ENCODE data around the gene TEX26.

Gene TEX26

DNA sequence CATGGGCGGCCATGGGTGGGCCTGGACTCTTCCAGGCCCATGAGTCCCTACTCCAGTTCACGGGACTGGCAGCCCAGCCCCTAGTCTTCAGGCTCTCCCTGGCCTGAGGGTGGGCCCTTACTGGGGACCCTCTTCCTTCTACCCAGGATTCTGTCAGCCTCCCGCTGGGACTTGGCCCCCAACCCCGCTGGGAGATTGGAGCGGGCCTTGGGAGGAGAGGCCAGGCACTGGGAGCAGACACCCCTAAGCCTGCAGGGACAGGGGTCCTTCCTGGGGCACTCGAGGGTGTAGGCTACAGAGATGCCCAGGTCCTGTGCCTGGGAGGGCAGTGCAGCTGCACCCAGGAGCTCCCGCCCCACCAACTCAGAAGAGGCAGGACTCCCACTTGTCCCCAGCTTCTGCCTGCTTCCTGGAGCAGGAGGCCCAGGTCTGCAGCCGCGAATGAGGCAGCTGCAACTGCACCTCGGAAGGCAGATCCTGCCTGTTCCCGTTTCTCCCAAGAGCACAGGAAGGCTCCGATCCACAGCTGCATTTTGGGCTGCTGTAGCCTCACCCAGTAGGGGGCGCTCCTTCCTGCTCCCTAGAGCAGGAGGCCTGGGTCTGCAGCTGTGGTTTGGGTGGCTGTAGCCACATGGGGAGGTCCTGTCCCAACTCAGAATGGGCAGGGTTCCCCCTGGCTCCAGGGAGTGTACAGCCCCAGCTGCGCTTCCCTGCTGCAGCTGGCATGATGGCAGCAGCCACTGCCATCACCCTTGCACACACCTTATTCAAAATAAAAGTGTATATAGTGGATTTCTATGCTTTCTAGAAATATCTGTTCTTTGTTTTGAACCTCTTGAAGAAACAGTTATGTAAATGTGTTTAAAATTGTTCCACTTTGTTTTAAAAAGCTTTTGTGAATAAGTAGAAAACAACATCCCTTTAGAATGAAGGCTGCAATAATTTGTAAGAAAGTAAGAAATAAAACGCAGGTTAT, 46.8 kb downstream of the TEX26 start:
- DNase-seq, result peak; percentile 42

DNA sequence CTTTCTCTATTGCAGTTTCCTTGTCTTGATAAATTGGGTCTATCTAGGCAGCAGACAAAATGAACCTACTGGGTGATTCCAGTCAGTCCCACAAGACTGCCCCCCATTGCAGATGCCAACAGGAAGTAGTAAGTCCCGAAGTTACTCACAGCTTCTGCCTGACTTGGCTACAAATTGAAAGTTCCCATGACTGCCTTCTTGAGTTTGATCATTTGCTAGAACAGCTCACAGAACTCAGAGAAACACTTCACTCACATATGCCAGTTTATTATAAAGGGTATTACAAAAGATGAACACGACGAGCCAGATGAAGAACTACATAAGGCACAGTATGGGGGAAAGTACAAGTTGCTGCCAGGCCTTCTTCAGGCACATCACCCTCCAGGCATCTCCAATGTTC, 50.0 kb downstream of the TEX26 start:
- DNase-seq, result no peak

DNA sequence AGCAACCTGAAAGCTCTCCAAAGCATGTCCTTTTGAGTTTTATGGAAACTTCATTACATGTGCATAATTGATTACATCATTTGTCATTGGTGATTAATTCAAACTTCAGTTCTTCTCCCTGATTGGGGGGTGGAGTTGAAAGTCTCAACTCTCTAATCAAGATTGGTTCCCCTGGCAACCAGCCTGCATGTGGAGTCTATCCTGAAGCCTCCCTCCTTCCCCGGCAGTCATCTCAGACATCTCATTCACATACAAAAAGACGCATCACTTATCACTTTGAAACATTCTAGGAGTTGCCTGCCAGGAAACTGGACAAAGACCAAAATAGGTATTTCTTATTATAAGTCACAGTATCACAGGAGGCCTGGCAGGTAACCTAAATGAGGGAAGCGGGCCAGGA, 50.5 kb downstream of the TEX26 start:
- no peak for DNase-seq

DNA sequence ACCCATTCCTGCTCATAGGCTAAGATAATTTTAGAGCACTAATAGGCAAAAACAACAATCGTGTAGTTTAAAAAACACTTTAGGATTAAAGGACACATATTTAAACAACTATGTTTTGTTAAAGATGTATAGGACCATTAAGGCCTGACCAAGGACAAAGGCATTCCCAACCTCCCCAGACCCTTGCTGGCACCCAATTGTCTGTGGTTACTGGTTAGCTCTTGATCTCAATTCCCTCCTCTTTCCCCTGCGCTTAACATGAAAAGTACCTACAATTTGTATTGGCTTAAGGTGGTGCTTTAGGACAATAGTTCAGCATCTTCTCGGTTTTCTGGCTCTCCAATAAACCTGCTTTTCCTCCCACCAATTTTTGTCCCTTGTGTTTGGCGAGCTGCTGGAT, 51.0 kb downstream of the TEX26 start:
- DNase-seq, result no peak

DNA sequence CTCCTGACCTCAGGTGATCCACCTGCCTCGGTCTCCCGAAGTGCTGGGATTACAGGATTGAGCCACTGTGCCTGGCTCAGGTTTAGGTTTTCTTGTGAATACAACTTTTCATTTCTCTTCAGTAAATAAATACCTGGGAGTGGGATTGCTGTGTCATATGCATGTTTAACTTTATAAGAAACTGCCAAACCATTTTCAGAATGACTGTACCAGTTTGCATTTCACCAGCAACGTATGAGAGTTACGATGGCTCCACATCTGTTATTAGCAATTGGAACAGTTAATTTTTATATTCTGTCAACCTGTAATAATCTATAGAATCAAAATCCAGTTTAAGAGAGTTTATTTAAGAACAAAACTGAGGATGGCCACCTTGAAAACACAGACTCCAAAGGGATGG, 52.2 kb downstream of the TEX26 start:
- no peak for DNase-seq

DNA sequence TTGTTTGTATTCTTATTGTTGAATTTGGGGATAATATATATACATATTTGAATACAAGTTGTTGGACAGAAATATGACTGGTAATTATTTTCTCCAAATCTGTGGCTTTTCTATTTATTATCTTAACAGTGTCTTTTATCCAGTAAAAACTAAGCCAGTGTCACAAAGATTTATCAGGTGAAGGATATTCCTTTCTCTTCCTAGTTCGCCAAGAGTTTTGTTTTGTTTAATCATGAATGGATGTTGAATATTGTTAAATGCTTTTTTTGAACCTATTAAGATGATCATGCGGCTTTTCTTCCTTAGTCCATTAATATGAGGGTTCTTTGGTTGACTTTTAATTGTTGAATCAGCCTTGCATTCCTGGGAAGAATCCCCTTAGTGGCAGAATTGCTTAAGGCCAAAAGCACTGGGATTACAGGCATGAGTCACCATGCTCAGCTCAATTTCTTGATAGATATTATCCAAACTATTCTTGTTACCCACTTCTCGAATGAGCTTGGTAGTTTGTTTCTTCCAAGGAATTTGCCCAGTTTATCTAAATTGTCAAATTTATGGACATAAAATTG, 53.3 kb downstream of the TEX26 start:
- no peak for DNase-seq

DNA sequence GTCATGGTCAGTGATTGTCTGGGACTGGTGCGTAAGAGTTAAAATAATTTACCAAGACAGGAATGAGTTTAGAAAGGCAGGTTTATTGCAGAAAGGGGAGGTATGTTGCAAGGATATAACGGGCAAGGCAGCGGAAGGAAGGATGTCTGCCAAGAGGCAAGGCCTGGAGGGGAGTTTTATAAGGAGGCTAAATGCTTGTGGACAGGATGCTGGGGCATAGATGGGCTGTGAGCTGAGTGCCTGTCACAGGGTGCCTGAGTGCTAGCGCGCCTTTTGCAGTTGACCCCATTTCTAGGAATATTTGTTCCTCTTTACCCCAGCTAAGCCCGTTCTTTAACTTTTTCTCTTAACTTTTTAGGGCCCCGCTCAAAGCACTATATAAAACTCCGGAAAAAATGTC, 58.7 kb downstream of the TEX26 start:
- no peak for DNase-seq

DNA sequence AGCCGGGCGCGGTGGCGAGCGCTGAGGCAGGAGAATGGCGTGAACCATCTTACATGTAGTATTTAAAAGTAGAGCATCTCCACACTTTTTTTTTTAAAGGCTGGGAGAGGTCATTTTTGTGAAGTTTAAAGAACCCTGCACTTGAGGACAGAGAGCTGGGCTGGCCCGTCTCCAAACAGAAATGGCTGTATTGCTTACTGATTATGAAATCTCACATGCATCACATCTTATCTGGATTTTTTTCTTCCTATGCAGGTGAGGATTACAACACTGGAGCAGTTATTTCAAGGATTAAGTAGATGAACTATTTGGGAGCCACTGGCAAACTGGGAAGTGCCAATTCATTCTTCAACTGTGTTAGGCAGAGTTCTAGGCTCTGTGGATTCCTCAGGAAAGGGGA, 59.5 kb downstream of the TEX26 start:
- no peak for DNase-seq

DNA sequence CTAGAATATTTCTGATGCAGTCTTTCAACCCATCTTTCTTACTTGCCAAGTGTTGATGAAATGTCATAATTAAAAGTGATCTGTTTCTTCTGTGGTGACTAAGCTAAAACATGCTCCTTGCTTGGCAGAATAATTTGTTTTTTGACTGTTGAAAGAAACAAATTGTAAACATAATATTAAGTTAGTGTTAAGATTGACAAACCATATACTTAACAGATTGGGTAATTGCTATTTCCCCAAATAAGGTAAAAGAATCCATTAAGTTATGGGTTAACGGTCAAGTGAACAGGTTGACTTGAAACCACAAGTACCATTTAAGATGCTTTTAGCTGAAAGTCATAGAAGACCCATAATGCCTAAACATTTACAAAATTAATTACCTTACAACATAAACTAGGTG, 62.9 kb downstream of the TEX26 start:
- DNase-seq, result no peak

DNA sequence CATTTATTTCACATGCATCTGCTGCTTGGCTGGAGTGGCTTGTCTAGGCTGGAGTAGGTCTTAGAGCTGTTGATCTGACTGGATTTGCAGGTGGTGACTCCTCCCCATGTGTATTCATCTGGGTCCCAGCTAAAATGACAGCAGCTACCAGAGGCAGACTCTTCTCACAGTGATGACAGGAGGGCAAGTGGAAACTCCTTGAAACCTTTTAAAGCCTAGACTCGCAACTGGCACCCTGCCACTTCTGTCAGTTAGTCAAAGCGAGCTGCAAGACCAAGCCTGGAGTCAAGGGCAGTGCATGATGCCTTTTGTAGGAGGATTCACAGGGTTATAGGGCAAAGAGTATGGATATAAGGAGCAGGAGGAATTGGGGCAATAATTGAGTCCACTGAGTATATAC, 65.2 kb downstream of the TEX26 start:
- no peak for DNase-seq

DNA sequence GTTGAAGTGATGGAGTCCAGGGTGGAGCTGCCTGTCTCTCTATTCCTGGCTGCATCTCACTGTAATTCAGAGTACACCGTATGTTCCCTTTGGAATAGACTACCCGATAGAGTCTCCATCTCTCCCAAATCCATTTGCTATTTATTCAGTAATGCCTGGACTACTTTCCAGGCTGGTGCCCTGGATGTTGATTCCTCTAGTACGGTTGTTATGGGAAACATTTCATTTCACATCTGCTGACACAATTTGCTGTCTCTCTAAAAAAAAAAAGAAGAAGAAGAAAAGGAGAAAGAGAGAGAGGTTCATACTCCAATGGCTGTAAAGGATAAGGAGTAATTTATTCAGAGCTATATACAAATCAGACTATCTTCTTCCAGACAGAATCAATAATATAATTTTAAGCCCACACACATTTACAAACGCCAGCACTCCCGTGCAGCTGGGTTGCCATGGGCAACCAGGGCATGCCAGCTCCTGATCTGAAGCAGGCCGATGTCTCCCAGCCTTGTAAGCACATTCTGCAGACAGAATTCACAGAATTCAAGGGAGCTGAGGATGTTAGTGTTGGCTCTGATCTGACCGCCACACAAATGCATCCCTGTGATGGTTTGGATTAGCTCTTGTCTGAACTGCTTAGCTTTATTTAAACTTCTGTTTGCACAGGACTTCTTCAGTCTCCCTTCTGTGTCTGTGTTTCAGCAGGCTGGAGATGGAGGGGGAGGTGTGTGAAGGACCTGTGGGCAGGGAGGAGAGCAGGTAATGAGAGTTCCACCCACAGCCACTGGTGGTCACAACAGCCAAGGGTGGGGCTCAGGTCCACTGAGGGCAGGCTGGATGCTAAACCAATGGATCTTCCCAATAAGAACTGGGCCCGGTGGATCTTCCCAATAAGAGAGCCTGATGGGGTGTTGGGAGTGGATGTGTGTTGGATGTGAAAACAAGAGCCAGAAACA, 66.0 kb downstream of the TEX26 start:
- DNase-seq, result no peak

DNA sequence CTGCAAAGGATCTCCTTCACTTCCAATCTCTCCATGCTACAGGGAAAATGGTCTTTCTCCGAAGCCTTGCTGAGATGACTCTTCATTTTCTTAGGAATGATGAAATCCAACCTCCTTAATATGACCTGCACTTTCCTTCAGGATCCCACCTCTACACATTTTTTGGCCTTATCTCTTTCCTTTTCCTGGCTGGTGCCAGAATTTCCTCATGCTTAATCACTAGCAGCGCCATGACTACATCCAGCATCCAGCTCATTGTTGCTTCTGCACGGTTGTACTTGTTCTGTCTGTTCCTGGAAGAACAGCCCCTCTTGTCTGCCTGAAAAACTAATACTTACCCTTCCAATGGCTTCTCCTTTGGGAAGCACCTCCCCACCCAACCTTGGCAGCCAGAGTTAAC, 68.4 kb downstream of the TEX26 start:
- no peak for DNase-seq

DNA sequence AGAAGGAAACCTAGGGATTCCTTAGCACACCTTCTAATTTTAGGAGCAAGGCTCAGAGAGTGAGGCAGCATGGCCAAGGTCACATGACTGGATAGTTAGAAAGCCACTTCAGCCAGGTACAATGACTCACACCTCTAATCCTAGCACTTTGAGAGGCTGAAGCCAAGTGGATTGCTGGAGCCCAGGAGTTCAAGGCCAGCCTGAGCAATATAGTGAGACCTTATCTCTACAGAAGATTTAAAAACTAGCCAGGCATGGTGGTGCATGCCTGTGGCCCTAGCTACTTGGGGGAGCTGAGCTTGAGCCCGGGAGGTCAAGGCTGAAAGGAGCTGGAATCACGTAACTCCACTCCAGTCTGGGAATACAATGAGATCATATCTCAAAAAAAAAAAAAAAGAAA, 69.2 kb downstream of the TEX26 start:
- DNase-seq, result no peak

DNA sequence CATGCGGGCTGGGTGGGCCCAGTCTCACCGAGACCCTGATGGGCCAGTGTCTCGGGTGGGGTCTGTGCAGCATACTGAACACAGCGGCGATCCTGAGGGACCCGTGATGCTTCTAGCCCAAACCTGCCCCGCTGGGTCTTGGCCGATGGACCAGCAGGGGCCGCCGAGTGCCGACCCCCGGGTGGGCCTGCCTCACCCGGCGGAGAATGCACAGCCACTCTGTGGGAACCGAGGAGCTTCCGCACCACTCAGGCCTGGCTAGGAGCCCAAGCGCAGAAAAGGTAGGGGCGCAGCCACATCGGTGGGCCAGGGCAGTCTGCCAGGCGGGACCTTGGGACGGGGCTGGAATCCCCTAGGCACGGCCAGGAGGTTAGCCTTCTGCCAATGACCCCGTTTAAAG, 72.6 kb downstream of the TEX26 start:
- DNase-seq, result no peak

DNA sequence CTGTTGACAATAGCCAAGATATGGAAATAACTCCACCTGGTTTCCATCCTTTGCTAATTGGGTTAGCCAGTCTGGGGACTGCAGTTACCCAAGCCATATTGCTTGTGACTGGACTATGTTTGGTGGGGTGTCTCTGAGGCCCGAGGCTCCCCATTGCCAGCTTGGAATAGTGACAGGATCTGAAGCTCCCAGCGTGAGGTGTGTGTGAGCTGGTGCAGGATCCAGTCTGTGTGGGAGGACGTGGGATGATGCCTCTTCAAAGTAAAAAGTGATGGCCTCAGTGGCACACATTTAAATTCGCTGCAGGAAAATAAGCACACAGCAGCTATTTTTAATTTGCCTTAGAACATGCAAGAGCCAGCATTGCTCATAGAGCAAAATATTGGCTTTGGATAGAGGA, 75.0 kb downstream of the TEX26 start:
- no peak for DNase-seq

DNA sequence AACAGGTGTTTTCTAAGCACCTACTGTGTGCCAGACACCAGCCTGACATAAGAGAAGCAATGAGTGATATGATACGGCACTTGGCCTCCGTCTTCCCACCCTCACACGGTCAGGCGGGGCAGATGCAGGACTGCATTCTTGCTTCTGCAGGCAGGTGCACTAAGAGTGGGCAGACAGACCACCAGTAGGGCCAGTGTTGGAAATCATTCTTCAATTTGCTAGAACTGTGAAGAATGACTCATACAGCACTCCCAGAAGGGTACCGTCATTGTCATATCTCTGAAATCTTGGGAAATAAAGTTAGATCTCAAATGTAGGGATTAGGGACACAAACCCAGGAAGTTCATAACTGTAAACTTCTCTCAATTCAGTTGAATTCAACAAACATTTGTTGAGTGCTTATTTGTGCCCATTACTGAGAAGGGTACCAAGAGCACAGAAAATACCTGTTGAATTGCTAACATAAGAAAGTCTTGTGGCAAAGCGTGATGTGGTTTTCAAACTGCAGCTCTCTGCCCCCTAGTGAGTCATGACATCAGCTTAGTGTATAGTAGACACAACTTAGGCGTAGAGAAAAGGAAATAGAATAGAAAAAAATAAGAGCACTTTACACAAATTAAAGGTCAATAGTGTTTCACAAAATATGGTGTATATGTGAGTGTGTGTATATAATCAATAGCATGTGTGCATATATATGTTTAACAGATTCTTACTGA, 76.1 kb downstream of the TEX26 start:
- DNase-seq, result no peak

DNA sequence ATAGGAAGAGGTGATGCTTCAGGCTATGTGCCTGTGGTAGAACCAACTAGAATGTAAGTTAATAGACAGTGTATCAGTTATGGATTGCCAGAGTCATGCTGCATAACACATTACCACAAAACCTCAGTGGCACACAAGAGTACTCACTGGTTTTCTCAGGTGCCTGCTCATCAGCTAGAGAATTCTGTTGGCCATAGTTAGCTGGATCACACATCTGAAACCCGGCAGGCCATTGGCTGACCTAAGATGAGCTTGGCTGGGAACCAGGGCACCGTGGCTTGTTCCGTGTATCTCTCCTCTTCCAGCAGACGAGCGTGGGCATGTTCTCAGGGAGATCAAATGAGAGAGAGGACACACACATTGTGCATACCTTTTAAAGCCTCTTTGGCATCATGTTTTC, 76.7 kb downstream of the TEX26 start:
- DNase-seq, result no peak

DNA sequence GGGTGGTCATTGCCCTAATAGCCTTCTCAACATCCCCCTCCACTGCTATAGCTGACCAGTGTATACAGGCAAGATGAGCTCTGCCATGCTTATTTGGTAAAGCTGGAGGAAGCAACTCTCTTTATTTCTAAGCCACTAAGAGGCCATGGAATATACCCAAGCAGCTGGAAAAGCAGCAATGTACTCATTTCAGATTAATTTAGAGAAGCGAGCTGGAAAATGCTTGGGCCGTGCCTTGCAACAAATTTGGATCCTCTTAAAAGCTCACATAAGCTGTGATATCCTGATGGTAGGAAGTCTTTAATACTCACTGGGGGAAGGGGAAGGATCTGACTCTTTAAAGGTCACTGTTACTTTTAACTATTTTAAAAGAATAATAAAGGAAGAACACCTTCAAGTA, 77.8 kb downstream of the TEX26 start:
- no peak for DNase-seq

DNA sequence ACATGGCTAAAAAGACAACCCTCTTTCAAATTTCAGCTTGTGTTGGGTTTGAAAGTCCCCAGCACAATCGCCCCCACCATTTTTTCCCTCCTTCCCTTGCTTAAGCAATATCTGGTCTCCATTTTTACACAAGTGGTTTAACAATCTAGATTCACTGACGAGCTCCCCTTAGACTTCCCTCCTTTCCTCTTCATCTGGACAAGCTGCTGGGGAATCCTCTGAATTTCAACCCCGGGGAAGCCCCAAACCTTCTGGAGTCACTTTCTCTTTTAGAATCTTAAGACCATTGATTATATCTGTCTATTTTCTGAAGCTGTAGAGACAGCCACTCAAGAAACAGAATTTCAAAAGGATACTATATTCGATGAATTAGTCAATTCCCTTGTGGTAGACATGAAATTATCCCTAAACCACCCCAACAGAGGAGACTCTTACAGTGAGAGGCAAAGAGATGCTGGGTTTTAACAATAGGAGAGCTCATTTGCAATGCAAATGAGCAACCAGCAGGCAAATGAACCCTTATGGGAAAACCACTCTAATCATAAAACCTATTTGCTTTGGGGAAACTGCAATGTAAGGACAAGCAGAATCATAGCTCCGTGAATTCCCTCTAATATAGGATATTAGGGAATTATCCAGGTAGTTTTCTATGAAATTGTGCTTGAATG, 78.9 kb downstream of the TEX26 start:
- no peak for DNase-seq

DNA sequence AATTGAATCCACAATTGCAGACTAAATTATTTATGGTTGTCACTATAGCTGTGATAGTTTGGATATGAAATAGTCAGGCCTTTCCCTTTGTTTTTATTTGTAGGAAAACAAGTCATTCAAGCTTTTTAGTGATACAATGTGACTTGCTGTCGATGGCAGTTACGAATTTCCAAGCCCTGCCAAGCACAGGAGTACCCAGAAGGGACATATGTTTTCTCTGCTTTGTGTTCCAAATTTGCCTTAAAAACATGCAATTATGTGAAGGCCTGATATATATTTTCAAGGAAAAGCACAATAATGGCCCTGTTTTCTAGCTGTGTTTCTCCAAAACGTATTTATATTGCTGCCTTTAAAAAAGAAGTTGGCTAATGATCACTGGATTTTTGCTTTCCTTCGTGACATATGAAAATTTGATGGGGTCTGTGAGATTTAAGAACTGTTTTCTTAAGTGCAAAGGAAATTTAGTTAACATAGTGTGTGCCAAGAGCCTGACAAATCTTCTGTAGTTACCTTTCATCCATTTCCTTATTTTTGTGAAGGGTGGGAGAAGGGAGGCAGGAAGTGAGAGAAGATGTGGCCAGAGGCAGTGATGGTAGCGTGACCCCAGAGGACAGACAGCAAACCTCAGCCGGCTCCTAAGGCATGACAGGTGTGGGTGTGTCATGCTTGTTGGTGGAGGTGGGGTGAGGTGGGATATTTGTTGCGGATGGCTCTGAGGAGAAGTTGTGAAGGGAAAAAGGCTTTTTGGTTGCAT, 79.6 kb downstream of the TEX26 start:
- no peak for DNase-seq

DNA sequence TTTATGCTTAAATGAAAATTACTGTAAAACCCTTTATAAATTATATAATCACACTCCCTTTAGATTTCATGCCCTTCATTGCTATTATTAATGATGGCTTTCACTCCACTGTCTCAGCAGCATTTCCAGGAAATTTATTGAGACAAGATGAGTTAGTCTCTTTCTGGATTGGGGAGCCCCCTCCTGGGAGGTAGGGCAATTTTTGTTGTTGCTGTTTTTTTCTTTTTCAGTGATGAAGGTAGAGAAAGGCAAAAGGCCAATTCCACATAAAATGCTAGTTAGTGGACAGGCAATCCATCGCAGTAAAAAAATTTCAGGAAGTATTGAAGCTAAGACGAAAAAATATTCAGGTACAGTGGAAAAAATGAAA, 80.2 kb downstream of the TEX26 start:
- DNase-seq, result no peak

DNA sequence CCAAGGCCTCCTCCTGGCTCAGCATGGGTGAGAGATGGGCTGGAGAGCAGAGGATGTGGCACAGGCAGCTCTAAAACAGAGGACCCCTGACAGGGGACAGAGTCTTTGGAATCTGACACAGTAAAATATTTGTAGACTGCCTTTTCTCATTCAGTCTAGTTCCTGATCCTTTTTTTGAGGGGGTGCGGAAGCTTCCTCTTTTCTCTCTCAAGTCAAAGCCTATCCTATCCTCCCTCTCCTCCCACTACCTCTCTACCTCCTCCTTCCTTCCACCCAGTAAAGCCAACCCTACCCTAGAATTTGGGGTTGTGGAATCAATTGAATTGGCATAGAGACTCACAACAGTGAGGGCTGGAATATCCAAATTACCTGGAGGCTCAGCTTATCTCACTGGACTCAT, 82.0 kb downstream of the TEX26 start:
- no peak for DNase-seq

All from stimulated activated CD4-positive, alpha-beta T cell treated with anti-CD3 and anti-CD28 coated beads, Interleukin-4, amount 100 ng/mL, for 24 hours (primary cell).